ENCODE data around the gene ALDH1A1.

Gene ALDH1A1

DNA sequence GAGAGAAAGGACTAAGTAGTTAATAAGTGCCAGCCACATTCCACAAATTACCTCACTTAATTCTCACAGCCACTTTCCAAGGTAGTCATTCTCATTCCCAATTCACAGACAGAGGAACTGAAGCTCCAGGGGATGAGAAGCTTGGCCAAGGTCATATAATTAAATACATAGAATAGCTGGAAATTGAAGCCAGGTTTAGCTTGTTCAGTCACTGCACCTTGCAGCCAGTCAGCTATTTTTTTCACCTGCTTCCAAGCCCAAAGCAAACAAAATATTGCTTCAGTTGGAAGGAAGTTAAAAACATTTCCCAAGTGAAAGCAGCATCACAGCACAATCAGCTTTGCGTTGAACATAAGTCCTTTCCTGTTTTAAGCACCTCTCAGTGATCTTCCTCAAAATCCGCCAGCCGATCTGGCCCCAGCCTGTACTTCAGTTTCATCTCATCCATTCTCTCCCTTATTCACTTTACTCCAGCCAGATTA is 4.8 kb downstream of the ALDH1A1 start:
- Histone ChIP-seq H3K4ac (ENCODE audit: low read depth, low read length) (no peak overlapping the region), H3K4me3 (ENCODE audit: low read depth, low read length) (no peak overlapping the region), H3K14ac (ENCODE audit: low read length) (no peak overlapping the region), H3K36me3 (ENCODE audit: control insufficient read depth in 1 of 2, insufficient read depth in 2 of 2, low read length in 2 of 2) (no peaks in the 10 kb centered on the region), H4K91ac (ENCODE audit: low read depth, low read length) (no peak overlapping the region), H3K27me3 (ENCODE audit: insufficient read depth, low read length) (no peaks in the 10 kb centered on the region), H2AK5ac (ENCODE audit: low read length) (no peak overlapping the region), H3K9ac (ENCODE audit: low read length) (no peak overlapping the region), H3K27ac (ENCODE audit: low read depth, low read length) (no peak overlapping the region), H2BK120ac (ENCODE audit: insufficient read depth, low read length, poor library complexity) (no peak overlapping the region), H3K4me1 (ENCODE audit: control insufficient read depth in 1 of 2, insufficient read depth in 2 of 2, low read length in 2 of 2) (no peaks in the 10 kb centered on the region), H4K12ac (ENCODE audit: low read depth, low read length) (no peak overlapping the region), H2BK12ac (ENCODE audit: low read length) (no peak overlapping the region), H3K4me2 (ENCODE audit: low read length) (no peak overlapping the region), H2AFZ (ENCODE audit: insufficient read depth, low read length, poor library complexity) (no peak overlapping the region), H3K18ac (ENCODE audit: low read length) (no peak overlapping the region), H3K9me3 (ENCODE audit: insufficient read depth, low read depth, low read length) (no peaks in the 10 kb centered on the region), H3K23ac (ENCODE audit: low read length) (no peak overlapping the region), H4K8ac (ENCODE audit: low read depth, low read length) (no peak overlapping the region), H2BK5ac (ENCODE audit: low read depth, low read length, poor library complexity) (no peak overlapping the region), H3K79me2 (ENCODE audit: control insufficient read depth, insufficient read depth, low read length, poor library complexity) (no peaks in the 10 kb centered on the region), H3K79me1 (ENCODE audit: low read length) (no peaks in the 10 kb centered on the region)
- no CpG with 5 or more reads among the region's 3 CpGs for WGBS (ENCODE audit: extremely low coverage, insufficient coverage, insufficient read length)
- no peak for DNase-seq

DNA sequence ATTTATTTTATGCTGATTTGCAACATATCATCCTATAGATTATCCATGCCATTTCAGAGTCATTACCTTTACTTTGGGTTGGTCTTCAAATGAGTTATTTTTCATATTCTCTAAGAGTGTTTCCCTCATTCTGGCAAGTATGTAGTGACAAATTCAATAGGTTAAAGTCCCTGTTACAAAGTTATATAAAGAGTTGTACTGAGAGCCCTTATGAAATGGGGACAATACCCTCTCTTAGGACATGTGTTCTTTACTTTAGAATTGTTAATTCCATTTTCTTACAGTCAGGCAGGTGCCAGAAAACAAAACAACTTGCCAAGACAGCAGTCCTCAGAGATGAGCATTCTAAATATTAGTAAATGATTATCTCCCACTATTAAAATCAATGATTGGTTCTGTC is 6.0 kb downstream of the ALDH1A1 start:
- Histone ChIP-seq H3K9me3 (ENCODE audit: insufficient read depth, low read depth, low read length) (no peaks in the 10 kb centered on the region), H4K91ac (ENCODE audit: low read depth, low read length) (no peak overlapping the region), H3K79me2 (ENCODE audit: control insufficient read depth, insufficient read depth, low read length, poor library complexity) (no peaks in the 10 kb centered on the region), H3K27ac (ENCODE audit: low read depth, low read length) (no peak overlapping the region), H3K18ac (ENCODE audit: low read length) (no peak overlapping the region), H4K12ac (ENCODE audit: low read depth, low read length) (no peak overlapping the region), H3K27me3 (ENCODE audit: insufficient read depth, low read length) (no peaks in the 10 kb centered on the region), H3K4ac (ENCODE audit: low read depth, low read length) (no peak overlapping the region), H3K79me1 (ENCODE audit: low read length) (no peaks in the 10 kb centered on the region), H3K36me3 (ENCODE audit: control insufficient read depth in 1 of 2, insufficient read depth in 2 of 2, low read length in 2 of 2) (no peaks in the 10 kb centered on the region), H2BK120ac (ENCODE audit: insufficient read depth, low read length, poor library complexity) (no peak overlapping the region), H2BK5ac (ENCODE audit: low read depth, low read length, poor library complexity) (no peak overlapping the region), H3K4me1 (ENCODE audit: control insufficient read depth in 1 of 2, insufficient read depth in 2 of 2, low read length in 2 of 2) (no peaks in the 10 kb centered on the region), H2AFZ (ENCODE audit: insufficient read depth, low read length, poor library complexity) (no peak overlapping the region), H3K9ac (ENCODE audit: low read length) (no peak overlapping the region), H4K8ac (ENCODE audit: low read depth, low read length) (no peak overlapping the region), H3K23ac (ENCODE audit: low read length) (no peak overlapping the region), H2AK5ac (ENCODE audit: low read length) (no peak overlapping the region), H3K14ac (ENCODE audit: low read length) (no peak overlapping the region), H2BK12ac (ENCODE audit: low read length) (no peak overlapping the region), H3K4me3 (ENCODE audit: low read depth, low read length) (no peak overlapping the region), H3K4me2 (ENCODE audit: low read length) (no peak overlapping the region)
- no peak for DNase-seq

DNA sequence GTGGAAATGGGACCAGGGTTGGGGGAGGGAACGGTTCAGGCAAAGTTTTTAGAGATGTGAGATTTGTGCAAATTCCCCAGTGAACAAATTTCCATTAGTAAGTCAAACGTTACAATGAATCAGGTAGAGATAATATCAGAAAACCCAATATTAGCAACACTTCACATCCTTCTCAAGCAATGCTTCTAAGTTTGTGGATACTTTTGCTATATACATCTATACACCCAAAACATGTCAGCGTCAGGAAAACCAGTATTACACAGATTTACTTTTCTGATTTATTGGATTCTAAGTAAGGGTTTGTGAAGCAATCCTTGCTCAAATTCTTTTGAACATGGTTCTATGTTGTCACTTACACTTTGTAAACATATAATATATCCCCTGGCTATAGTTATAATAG is 6.5 kb downstream of the ALDH1A1 start:
- Histone ChIP-seq H3K4me3 (ENCODE audit: low read depth, low read length) (no peak overlapping the region), H2BK12ac (ENCODE audit: low read length) (no peak overlapping the region), H3K27ac (ENCODE audit: low read depth, low read length) (no peak overlapping the region), H4K91ac (ENCODE audit: low read depth, low read length) (no peak overlapping the region), H3K14ac (ENCODE audit: low read length) (no peak overlapping the region), H3K79me2 (ENCODE audit: control insufficient read depth, insufficient read depth, low read length, poor library complexity) (no peaks in the 10 kb centered on the region), H2BK120ac (ENCODE audit: insufficient read depth, low read length, poor library complexity) (no peak overlapping the region), H2AFZ (ENCODE audit: insufficient read depth, low read length, poor library complexity) (no peak overlapping the region), H3K79me1 (ENCODE audit: low read length) (no peaks in the 10 kb centered on the region), H3K4me1 (ENCODE audit: control insufficient read depth in 1 of 2, insufficient read depth in 2 of 2, low read length in 2 of 2) (no peaks in the 10 kb centered on the region), H3K18ac (ENCODE audit: low read length) (no peak overlapping the region), H4K12ac (ENCODE audit: low read depth, low read length) (no peak overlapping the region), H3K23ac (ENCODE audit: low read length) (no peak overlapping the region), H4K8ac (ENCODE audit: low read depth, low read length) (no peak overlapping the region), H2BK5ac (ENCODE audit: low read depth, low read length, poor library complexity) (no peak overlapping the region), H3K36me3 (ENCODE audit: control insufficient read depth in 1 of 2, insufficient read depth in 2 of 2, low read length in 2 of 2) (no peaks in the 10 kb centered on the region), H3K4ac (ENCODE audit: low read depth, low read length) (no peak overlapping the region), H3K4me2 (ENCODE audit: low read length) (no peak overlapping the region), H2AK5ac (ENCODE audit: low read length) (no peak overlapping the region), H3K9ac (ENCODE audit: low read length) (no peak overlapping the region), H3K27me3 (ENCODE audit: insufficient read depth, low read length) (no peaks in the 10 kb centered on the region), H3K9me3 (ENCODE audit: insufficient read depth, low read depth, low read length) (no peaks in the 10 kb centered on the region)
- no CpG with 5 or more reads among the region's 3 CpGs for WGBS (ENCODE audit: extremely low coverage, insufficient coverage, insufficient read length)
- no peak for DNase-seq

DNA sequence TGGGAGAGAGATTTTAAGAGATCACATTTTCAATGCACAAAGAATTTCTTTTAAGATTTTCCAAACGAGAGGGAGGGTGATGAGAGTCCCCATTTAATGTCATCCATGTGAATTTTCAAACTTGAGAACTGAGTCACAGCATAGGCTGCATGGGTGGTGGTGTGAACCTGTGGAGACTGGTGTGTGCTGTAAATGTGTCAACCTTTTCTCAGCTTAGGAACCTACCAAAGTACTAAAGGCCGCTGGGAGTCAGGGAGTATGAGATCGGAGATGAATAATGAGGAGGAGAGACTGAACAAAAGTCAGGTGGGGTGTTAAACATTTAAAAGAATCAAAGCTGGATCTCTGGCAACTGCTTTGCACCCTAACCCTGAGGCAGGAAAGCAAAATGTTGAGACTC is 7.5 kb downstream of the ALDH1A1 start:
- H3K79me1 ChIP-seq (ENCODE audit: low read length): no peaks in the 10 kb centered on the region
- no peaks in the 10 kb centered on the region for H3K4me1 ChIP-seq (ENCODE audit: control insufficient read depth in 1 of 2, insufficient read depth in 2 of 2, low read length in 2 of 2)
- no peak overlapping the region for H3K4me3 ChIP-seq (ENCODE audit: low read depth, low read length)
- H3K27me3 ChIP-seq (ENCODE audit: insufficient read depth, low read length): no peaks in the 10 kb centered on the region
- H4K8ac ChIP-seq (ENCODE audit: low read depth, low read length): no peak overlapping the region
- no peak overlapping the region for H3K14ac ChIP-seq (ENCODE audit: low read length)
- H4K91ac ChIP-seq (ENCODE audit: low read depth, low read length): no peak overlapping the region
- H3K4me2 ChIP-seq (ENCODE audit: low read length): no peak overlapping the region
- no peak overlapping the region for H2AFZ ChIP-seq (ENCODE audit: insufficient read depth, low read length, poor library complexity)
- H3K23ac ChIP-seq (ENCODE audit: low read length): no peak overlapping the region
- H3K18ac ChIP-seq (ENCODE audit: low read length): no peak overlapping the region
- H3K9ac ChIP-seq (ENCODE audit: low read length): no peak overlapping the region
- no peak overlapping the region for H4K12ac ChIP-seq (ENCODE audit: low read depth, low read length)
- no peaks in the 10 kb centered on the region for H3K79me2 ChIP-seq (ENCODE audit: control insufficient read depth, insufficient read depth, low read length, poor library complexity)
- WGBS (ENCODE audit: extremely low coverage, insufficient coverage, insufficient read length): no CpG with 5 or more reads among the region's 3 CpGs
- H3K36me3 ChIP-seq (ENCODE audit: control insufficient read depth in 1 of 2, insufficient read depth in 2 of 2, low read length in 2 of 2): no peaks in the 10 kb centered on the region
- no peak overlapping the region for H2BK120ac ChIP-seq (ENCODE audit: insufficient read depth, low read length, poor library complexity)
- H2BK12ac ChIP-seq (ENCODE audit: low read length): no peak overlapping the region
- H3K4ac ChIP-seq (ENCODE audit: low read depth, low read length): no peak overlapping the region
- H2AK5ac ChIP-seq (ENCODE audit: low read length): no peak overlapping the region
- no peaks in the 10 kb centered on the region for H3K9me3 ChIP-seq (ENCODE audit: insufficient read depth, low read depth, low read length)
- DNase-seq: no peak
- H2BK5ac ChIP-seq (ENCODE audit: low read depth, low read length, poor library complexity): no peak overlapping the region
- no peak overlapping the region for H3K27ac ChIP-seq (ENCODE audit: low read depth, low read length)
